ENCODE measurements around the gene UBA52. TPM values are rescaled to one million over a fixed set of nuclear protein-coding genes. Genes with fewer than 3 reads are reported as not detected.
A peak's percentile ranks its signal among the peaks of the same experiment; 100 is the strongest.

Gene UBA52
- total RNA-seq, 4 donors from 2014 or later: 371 to 644 (median 574) TPM

GRCh38 chr19:18577365-18577914, 5.8 kb downstream of the UBA52 start:
- peaks cover 0 to 56% of the 10 kb centered on the region in 2 donors for H3K36me3 ChIP-seq
- peaks cover 4 to 21% (median 12%) of the 10 kb centered on the region in 3 donors for H3K4me1 ChIP-seq
- H3K27ac ChIP-seq: no peak overlapping the region
- no peak for ATAC-seq
- H3K27me3 ChIP-seq: no peaks in the 10 kb centered on the region
- TF ChIP-seq, protein P1, sequence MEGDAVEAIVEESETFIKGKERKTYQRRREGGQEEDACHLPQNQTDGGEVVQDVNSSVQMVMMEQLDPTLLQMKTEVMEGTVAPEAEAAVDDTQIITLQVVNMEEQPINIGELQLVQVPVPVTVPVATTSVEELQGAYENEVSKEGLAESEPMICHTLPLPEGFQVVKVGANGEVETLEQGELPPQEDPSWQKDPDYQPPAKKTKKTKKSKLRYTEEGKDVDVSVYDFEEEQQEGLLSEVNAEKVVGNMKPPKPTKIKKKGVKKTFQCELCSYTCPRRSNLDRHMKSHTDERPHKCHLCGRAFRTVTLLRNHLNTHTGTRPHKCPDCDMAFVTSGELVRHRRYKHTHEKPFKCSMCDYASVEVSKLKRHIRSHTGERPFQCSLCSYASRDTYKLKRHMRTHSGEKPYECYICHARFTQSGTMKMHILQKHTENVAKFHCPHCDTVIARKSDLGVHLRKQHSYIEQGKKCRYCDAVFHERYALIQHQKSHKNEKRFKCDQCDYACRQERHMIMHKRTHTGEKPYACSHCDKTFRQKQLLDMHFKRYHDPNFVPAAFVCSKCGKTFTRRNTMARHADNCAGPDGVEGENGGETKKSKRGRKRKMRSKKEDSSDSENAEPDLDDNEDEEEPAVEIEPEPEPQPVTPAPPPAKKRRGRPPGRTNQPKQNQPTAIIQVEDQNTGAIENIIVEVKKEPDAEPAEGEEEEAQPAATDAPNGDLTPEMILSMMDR (IDR thresholded peaks at IDR 0.05): no peak
- TF ChIP-seq POLR2A (IDR thresholded peaks at IDR 0.05) (no peak), POLR2AphosphoS5 (IDR thresholded peaks at IDR 0.05) (no peak), EP300 (IDR thresholded peaks at IDR 0.05) (no peak)
- no peak overlapping the region for H3K4me3 ChIP-seq
- 77 to 78% methylated on average over 14 to 19 of the region's 21 CpGs for WGBS, 2 donors (ENCODE audit: low coverage in 1 of 2)
- H3K9me3 ChIP-seq: no peaks in the 10 kb centered on the region

DNA sequence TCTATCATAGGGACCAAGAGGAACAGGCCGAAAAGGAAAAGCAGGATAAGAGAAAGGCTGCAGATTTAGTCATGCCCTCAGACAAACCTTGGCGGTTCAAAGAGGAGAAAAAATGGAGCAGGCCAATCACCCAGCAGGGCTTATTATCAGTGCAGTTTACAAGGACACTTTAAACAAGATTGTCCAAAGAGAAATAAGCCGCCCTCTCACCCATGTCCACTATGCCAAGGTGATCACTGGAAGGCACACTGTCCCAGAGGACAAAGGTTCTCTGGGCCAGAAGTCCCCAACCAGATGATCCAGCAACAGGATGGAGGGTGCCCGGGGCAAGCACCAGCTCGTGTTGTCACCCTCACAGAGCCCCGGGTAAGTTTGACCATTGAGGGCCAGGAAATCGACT, 8.7 kb downstream of the UBA52 start:
- H3K4me3 ChIP-seq: no peak overlapping the region
- no peak overlapping the region for H3K27ac ChIP-seq
- H3K9me3 ChIP-seq: no peaks in the 10 kb centered on the region
- no peaks in the 10 kb centered on the region for H3K4me1 ChIP-seq
- no peaks in the 10 kb centered on the region for H3K27me3 ChIP-seq
- peaks cover 0 to 33% of the 10 kb centered on the region in 2 donors for H3K36me3 ChIP-seq
- WGBS, 2 donors (ENCODE audit: low coverage in 1 of 2): 39 to 69% methylated on average over 2 to 4 of the region's 7 CpGs
- no peak for ATAC-seq
- no peak for TF ChIP-seq EP300 (IDR thresholded peaks at IDR 0.05)

GRCh38 chr19:18586306-18586705, 14.6 kb downstream of the UBA52 start:
- Histone ChIP-seq H3K27ac (no peak overlapping the region), H3K4me3 (no peak overlapping the region), H3K27me3 (no peaks in the 10 kb centered on the region), H3K4me1 (peaks cover 0 to 36% (median 12%) of the 10 kb centered on the region in 3 donors), H3K36me3 (peaks cover 0 to 9% of the 10 kb centered on the region in 2 donors), H3K9me3 (no peaks in the 10 kb centered on the region)
- 37 to 60% methylated on average over 2 of the region's 2 CpGs for WGBS, 2 donors (ENCODE audit: low coverage in 1 of 2)
- no peak for ATAC-seq
- no peak for TF ChIP-seq EP300 (IDR thresholded peaks at IDR 0.05)
- TF ChIP-seq POLR2A (IDR thresholded peaks at IDR 0.05): no peak

DNA sequence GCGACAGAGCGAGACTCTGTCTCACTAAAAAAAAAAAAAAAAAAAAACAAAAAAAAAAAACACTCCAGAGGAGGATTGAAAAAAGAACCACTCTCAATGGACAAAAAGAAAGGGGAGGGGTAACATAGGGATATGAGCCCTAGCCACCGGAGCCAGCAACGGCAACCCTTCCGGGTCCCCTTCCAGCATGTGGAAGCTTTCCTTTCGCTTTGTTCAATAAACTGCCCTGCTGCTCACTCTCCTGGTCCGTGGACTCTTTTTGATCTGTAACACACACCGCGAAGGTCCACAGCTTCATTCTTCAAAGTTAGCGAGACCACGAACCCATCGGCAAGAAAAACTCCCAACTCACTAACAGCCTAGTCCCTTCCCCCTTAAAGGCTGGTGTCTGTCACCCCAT, 15.9 kb downstream of the UBA52 start:
- Histone ChIP-seq H3K27me3 (no peaks in the 10 kb centered on the region), H3K9me3 (no peaks in the 10 kb centered on the region), H3K27ac (peak overlapping the region in 3 of 4 donors; percentile 83 to 88 (median 86)), H3K36me3 (peaks cover 0 to 16% of the 10 kb centered on the region in 2 donors), H3K4me3 (no peak overlapping the region), H3K4me1 (peaks cover 0 to 36% (median 12%) of the 10 kb centered on the region in 3 donors)
- 77 to 88% methylated on average over 5 to 10 of the region's 12 CpGs for WGBS, 2 donors (ENCODE audit: low coverage in 1 of 2)
- no peak for ATAC-seq
- TF ChIP-seq EP300 (IDR thresholded peaks at IDR 0.05): no peak
- TF ChIP-seq, protein P1 (IDR thresholded peaks at IDR 0.05): no peak
- TF ChIP-seq POLR2AphosphoS5 (IDR thresholded peaks at IDR 0.05): no peak
- TF ChIP-seq POLR2A (IDR thresholded peaks at IDR 0.05): no peak

GRCh38 chr19:18587962-18588610, 16.4 kb downstream of the UBA52 start:
- H3K4me1 ChIP-seq: peaks cover 0 to 36% (median 12%) of the 10 kb centered on the region in 3 donors
- peak overlapping the region; percentile 77 to 91 for H3K4me3 ChIP-seq
- H3K27ac ChIP-seq: peak overlapping the region; percentile 41 to 88 (median 84)
- 17 to 55% methylated on average over 1 to 3 of the region's 16 CpGs for WGBS, 2 donors (ENCODE audit: low coverage in 1 of 2)
- no peaks in the 10 kb centered on the region for H3K9me3 ChIP-seq
- peak; percentile 5 for ATAC-seq
- H3K27me3 ChIP-seq: no peaks in the 10 kb centered on the region
- H3K36me3 ChIP-seq: peaks cover 0 to 16% of the 10 kb centered on the region in 2 donors
- TF ChIP-seq EP300 (IDR thresholded peaks at IDR 0.05): no peak
- TF ChIP-seq POLR2A (IDR thresholded peaks at IDR 0.05): no peak
- TF ChIP-seq, protein P1 (IDR thresholded peaks at IDR 0.05): no peak
- TF ChIP-seq POLR2AphosphoS5 (IDR thresholded peaks at IDR 0.05): no peak

Data from gastroesophageal sphincter (tissue), 4 donors.